Hematopoietic multipotent progenitor cell treated with erythropoietin and hydrocortisone succinate and interleukin-3 and kit ligand, for 6 days (in vitro differentiated cells): ENCODE data around the gene KRT1.
"Not testable (repeated sequence)": the region's sequence is repeated elsewhere in the genome, so short reads cannot be mapped to it uniquely, and the experiment has no call there.

Source experiments
- DNase-seq: peaks from one replicate; pipeline ENCODE4 v3.0.0-alpha.2; 2015

The KRT1 gene

DNA sequence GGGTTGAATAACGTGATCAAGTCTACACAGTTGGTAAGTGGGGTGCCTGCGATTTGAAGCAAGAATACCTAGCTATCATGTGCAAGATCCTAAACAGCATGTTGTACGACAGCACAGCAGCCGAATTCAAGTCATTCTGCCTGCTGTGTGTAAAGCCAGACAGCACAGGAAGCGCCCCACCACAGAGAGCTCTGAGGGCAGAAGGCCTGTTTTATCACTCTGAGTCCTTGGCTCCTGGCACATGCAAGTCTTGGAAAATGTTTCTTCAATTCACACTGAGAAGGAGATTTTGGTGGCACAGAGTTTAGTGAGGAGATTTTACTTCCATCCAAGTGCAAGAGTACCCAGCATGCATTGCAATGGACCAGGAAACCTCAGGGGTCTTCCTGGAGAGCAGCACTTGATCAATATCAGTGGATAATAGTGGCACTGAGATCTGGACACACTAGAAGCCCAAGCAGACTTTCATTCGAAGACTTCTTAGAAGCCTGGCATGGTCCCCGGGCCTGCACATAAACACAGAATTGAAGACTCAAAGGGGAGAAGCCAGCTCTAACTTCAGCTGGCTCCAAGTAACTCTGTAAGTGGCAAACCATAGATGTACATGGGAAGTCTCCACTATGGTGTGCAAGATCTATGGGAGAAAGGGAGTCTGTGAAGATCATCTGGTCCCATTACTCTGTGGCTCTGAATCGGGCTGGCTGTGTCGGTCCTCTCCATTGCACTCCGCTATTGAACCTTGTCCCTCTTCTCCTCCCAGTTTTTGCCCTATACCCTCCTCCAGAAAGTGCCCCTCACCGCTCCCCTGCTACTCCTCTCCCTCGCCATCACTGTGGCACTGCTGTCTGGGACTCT, 1.5 kb upstream of the KRT1 start:
- peak; percentile 58 for DNase-seq

DNA sequence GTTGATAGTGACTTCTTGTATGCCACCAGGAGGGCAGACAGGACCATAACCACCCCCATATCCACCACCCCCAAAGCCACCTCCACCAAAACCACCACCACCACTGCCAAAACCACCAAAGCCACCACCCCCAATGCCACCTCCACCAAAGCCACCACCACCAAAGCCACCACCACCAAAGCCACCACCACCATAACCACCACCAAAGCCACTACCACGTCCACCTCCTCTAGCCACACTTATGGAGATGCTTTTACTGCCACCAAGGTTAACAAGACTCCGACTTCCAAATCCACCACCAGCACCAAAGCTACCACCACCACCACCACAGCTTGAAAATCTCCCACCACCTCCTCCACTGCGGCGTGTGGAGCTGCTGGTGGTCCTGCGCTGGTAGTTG, 332 bp downstream of the KRT1 start:
- no peak for DNase-seq

GRCh38 chr12:52677671-52678070, 2.5 kb downstream of the KRT1 start:
- no peak for DNase-seq

DNA sequence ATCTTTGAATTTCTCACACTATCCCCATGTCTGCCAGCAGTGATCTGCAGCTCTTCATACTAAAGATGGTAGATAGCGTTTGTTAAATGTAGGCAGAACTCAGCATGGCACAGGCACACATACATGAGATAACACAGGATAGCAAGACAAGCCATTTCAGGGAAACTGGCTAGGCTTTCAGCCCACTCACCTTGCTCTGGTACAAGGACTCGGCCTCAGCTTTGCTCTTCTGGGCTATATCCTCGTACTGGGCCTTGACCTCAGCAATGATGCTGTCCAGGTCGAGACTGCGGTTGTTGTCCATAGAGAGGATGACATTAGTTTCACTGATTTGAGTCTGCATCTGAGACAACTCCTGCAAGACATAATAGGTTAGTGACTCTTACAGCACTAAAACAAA, 3.1 kb downstream of the KRT1 start:
- DNase-seq = no peak

- DNase-seq = no peak
Measured at GRCh38 chr12:52676163-52676562, 4.0 kb downstream of the KRT1 start.

DNA sequence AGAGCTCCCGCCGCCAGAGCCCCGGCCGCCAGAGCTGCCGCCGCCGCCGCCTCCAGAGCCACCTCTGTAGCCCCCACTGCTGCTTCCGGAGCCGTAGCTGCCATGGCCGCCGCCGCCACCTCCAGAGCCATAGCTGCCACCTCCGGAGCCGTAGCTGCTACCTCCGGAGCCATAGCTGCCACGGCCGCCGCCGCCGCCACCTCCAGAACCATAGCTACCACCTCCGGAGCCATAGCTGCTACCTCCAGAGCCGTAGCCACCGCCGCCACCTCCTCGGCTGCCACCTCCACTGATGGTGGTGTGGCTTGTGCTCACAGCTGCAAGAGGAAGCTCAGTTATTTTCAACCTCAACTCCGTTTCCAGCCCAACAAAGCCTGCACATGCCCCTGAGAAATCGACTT, 4.9 kb downstream of the KRT1 start:
- DNase-seq = no peak

DNA sequence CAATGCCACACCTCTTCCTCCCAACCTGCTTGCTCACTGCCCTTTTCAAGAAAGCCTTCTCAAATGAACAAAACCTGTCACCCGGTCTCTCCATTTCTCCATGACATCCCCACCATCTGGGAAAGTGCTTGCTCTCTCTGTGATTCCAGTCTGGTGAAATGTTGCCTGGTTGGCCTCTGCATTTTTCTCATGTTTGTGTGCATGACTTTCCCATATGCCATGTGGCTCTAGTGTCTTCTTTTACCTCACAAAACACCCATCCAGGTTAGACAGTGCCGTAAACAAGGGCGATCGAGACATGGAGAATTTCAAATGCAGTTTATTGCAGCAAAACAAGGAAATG, 5.8 kb downstream of the KRT1 start:
- no peak for DNase-seq

- DNase-seq = no peak
Measured at GRCh38 chr12:52673713-52674432, 6.3 kb downstream of the KRT1 start.

GRCh38 chr12:52673217-52673616, 7.0 kb downstream of the KRT1 start:
- DNase-seq = no peak

GRCh38 chr12:52672321-52672933, 7.8 kb downstream of the KRT1 start:
- no peak for DNase-seq

DNA sequence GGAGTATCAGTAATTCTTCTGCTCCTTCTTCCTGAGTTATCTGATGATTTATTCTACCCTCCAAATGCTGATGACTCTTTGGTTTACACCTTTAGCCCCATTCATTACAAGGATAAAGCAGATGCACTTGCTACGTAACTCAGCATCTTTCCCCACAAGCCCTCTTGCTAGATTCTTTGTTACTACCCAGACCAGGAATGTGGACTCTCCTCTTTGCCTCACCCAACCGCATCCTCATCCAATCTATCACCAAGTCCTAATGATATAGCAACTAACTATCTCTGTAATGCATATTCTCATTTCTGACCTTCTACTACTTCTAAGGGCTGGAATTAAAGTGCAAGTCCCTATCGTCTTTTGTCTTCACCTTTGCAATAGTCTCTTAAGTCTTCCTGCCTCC, 9.2 kb downstream of the KRT1 start:
- DNase-seq = no peak

GRCh38 chr12:52670506-52670905, 9.7 kb downstream of the KRT1 start:
- DNase-seq = no peak

DNA sequence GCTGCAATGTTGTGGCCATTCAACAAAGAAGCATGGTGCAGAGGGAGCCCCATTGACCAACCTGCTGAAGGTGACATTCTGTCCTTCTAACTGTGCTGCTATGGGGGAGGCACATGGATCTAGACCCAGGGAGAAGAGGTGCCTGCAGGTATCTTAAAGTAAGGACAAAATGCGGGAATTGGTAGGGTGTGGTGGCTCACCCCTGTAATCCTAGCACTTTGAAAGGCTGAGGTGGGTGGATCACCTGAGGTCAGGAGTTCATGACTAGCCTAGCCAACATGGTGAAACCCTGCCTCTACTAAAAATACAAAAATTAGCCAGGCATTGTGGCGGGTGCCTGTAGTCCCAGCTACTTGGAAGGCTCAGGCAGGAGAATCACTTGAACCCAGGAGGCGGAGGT, 10.3 kb downstream of the KRT1 start:
- not testable (repeated sequence) for DNase-seq

DNA sequence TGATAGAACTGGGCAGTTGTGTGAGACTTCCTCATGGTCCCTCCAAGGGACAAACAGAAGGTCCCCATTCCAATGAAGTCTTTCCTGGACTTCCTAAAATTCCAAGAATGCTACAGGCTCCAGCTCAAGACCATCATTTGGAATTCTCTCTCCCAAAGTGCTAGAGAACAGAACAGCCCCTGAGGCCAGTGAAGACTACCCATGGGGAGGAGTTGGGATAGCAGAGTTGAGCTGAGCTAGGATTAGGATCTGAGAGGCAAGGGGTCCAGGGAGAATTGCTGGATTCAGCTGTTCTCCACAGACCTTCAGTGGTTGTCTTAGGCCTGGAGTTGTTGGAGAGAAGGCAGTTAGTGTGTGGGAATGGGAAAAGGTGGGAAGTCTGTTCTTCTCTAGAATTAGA, 10.8 kb downstream of the KRT1 start:
- no peak for DNase-seq

GRCh38 chr12:52667931-52668330, 12.3 kb downstream of the KRT1 start:
- DNase-seq = no peak

GRCh38 chr12:52667509-52667908, 12.7 kb downstream of the KRT1 start:
- DNase-seq = no peak

GRCh38 chr12:52666471-52666870, 13.7 kb downstream of the KRT1 start:
- DNase-seq = no peak

DNA sequence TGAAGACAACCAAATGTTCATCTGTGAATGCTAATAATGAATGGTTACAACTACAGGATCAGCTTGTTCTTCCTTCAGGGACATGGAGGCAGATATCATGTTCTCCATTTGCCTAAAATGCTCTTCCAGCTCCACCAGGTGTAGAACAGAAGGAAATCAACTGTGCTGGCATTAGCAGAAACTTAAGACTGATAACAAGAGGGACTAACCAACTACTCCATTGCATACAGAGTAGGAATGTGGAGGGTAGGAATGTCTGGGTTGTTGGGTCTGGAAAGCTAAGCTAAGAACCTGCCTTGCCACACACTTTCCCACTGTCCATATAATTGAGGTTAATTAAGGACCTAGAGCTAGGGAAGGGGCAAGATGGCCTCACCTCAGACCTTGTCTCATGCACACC, 16.8 kb downstream of the KRT1 start:
- no peak for DNase-seq

GRCh38 chr12:52662918-52663229, 17.3 kb downstream of the KRT1 start:
- peak; percentile 70 for DNase-seq

DNA sequence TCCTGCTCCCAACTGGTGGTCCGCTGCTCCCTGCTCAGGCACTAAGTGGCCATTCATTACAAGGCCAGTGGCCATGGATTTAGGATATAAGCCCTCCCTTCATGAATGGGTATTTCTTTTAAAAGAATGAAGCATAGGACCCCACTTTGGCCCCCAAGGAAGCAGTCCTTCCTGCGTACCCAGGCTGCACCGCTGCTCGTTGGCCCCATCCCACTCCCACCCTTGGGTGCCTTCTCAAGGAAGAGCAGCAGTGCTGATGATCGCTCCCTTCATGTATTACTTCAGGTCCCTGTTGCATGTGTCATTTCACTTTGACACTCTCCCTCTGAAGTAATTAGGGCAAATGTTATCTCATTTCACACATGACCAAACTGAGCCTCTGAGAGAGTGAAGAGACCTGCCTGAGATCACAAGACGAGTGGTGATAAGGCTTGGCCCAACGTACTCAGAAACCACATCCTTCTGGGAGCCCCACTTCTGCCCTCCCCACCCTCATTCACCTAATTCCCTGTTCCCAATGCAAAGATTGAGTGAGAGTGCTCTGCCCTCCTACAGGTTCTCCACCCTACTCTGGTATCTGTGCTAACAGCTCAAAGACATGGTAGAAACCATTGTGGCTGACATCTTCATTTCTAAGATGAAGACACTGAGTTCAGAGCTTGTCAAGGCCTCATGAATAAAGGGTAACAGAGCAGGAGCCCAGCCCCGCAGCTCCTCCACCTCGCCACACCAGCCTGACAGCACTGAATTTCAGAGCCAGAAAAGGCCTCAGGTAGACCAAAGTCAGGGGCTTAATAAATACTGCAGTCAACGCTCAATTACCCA, 17.9 kb downstream of the KRT1 start:
- peak; percentile 99 for DNase-seq

GRCh38 chr12:52661668-52662067, 18.5 kb downstream of the KRT1 start:
- DNase-seq = peak; percentile 39

- DNase-seq = peak; percentile 78
Measured at GRCh38 chr12:52660934-52661499, 19.2 kb downstream of the KRT1 start.

DNA sequence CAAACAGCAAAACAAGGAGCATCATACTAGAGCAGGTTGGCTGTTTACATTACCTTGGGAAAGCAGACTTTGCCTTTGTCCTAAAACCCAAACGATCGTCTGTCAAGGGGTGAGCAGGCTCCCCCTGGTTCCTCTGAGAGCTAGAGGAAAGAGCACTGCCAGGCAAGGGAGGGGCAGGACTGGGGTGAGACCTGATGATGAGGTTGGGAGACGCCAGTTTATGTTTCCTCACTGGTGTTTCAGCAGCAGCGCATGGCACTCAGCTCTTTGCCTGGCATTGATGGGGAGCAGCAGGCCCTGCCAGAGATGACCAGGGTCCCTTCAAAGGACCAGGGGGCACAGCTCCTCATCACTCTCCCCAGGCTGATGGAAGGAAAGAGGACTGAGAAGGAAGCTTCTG, 20.3 kb downstream of the KRT1 start:
- no peak for DNase-seq
